ENCODE measurements around the gene ADRB1. TPM values are rescaled to one million over a fixed set of nuclear protein-coding genes. Genes with fewer than 3 reads are reported as not detected.

ADRB1 gene
- 63.0 TPM for total RNA-seq
- long read RNA-seq, transcript ADRB1-201 (1 exons, 2,853 nt), result major isoform, 122 of 125 reads
- long read RNA-seq, partial matches to known transcripts, result 0 of 125 reads
- long read RNA-seq, other reads (novel, unspliced or antisense), result 3 of 125 reads

GRCh38 chr10:114043532-114044246 is at the start of gene ADRB1:
Gene ADRB1, plus strand, starts transcription at chr10:114043866. Its CDS starts 267 bp downstream, at chr10:114044133.
- DNase-seq, result peak; percentile 95
- intact Hi-C loops (cut with DNase I), result loop anchor here (10.0 kb wide), 1 partner anchor 189 kb away; the partner anchor contains the start of genes DCLRE1A and NHLRC2
- ATAC-seq (ENCODE audit: poor library complexity), result peak; percentile 86

- peak; percentile 36 for ATAC-seq (ENCODE audit: poor library complexity)
- DNase-seq, result no peak
- intact Hi-C loops (cut with DNase I), result no loop called here
Observed at GRCh38 chr10:113995201-113995600, 48.5 kb upstream of the ADRB1 start.

- DNase-seq (peak; percentile 50), ATAC-seq (ENCODE audit: poor library complexity) (no peak)
- intact Hi-C loops (cut with DNase I), result no loop called here
Observed at GRCh38 chr10:113997428-113997827, 46.2 kb upstream of the ADRB1 start.

GRCh38 chr10:113999531-113999930 is 44.1 kb upstream of the ADRB1 start:
- ATAC-seq (ENCODE audit: poor library complexity) (peak; percentile 44), DNase-seq (no peak)
- intact Hi-C loops (cut with DNase I), result no loop called here

- intact Hi-C loops (cut with DNase I), result no loop called here
- ATAC-seq (ENCODE audit: poor library complexity) (peak; percentile 49), DNase-seq (no peak)
Observed at GRCh38 chr10:114000457-114001010, 43.1 kb upstream of the ADRB1 start.

- ATAC-seq (ENCODE audit: poor library complexity) (no peak), DNase-seq (no peak)
- intact Hi-C loops (cut with DNase I), result no loop called here
Observed at GRCh38 chr10:114002422-114002821, 41.2 kb upstream of the ADRB1 start.

GRCh38 chr10:114003161-114003941 is 40.3 kb upstream of the ADRB1 start:
- no peak for ATAC-seq (ENCODE audit: poor library complexity)
- no peak for DNase-seq
- intact Hi-C loops (cut with DNase I), result no loop called here

- DNase-seq (no peak), ATAC-seq (ENCODE audit: poor library complexity) (no peak)
- intact Hi-C loops (cut with DNase I), result no loop called here
Observed at GRCh38 chr10:114009281-114009996, 34.2 kb upstream of the ADRB1 start.

- intact Hi-C loops (cut with DNase I), result no loop called here
- ATAC-seq (ENCODE audit: poor library complexity), result no peak
- no peak for DNase-seq
Observed at GRCh38 chr10:114010316-114010715, 33.4 kb upstream of the ADRB1 start.

GRCh38 chr10:114012650-114013049 is 31.0 kb upstream of the ADRB1 start:
- ATAC-seq (ENCODE audit: poor library complexity) (peak; percentile 65), DNase-seq (no peak)
- intact Hi-C loops (cut with DNase I), result no loop called here

GRCh38 chr10:114015708-114016107 is 28.0 kb upstream of the ADRB1 start:
- intact Hi-C loops (cut with DNase I), result no loop called here
- DNase-seq (no peak), ATAC-seq (ENCODE audit: poor library complexity) (no peak)

GRCh38 chr10:114017271-114017670 is 26.4 kb upstream of the ADRB1 start:
- ATAC-seq (ENCODE audit: poor library complexity) (no peak), DNase-seq (no peak)
- intact Hi-C loops (cut with DNase I), result no loop called here

- DNase-seq (no peak), ATAC-seq (ENCODE audit: poor library complexity) (no peak)
- intact Hi-C loops (cut with DNase I), result no loop called here
Observed at GRCh38 chr10:114017873-114018272, 25.8 kb upstream of the ADRB1 start.

- intact Hi-C loops (cut with DNase I), result no loop called here
- DNase-seq (no peak), ATAC-seq (ENCODE audit: poor library complexity) (no peak)
Observed at GRCh38 chr10:114019226-114019625, 24.4 kb upstream of the ADRB1 start.

GRCh38 chr10:114021154-114021553 is 22.5 kb upstream of the ADRB1 start:
- ATAC-seq (ENCODE audit: poor library complexity) (peak; percentile 38), DNase-seq (peak; percentile 47)
- intact Hi-C loops (cut with DNase I), result no loop called here

GRCh38 chr10:114021717-114022680 is 21.7 kb upstream of the ADRB1 start:
- DNase-seq (peak; percentile 84), ATAC-seq (ENCODE audit: poor library complexity) (peak; percentile 91)
- intact Hi-C loops (cut with DNase I), result no loop called here

GRCh38 chr10:114022766-114023597 is 20.7 kb upstream of the ADRB1 start:
- intact Hi-C loops (cut with DNase I), result no loop called here
- DNase-seq, result no peak
- ATAC-seq (ENCODE audit: poor library complexity), result peak; percentile 54
